WTC11 (cell line): Measurements from ENCODE around the gene SLC4A9. TPM values are rescaled to one million over a fixed set of nuclear protein-coding genes. Genes with fewer than 3 reads are reported as not detected.

ENCODE experiments used
- ATAC-seq: fragments of 200-7000 bp; cut with Tn5 transposase; 2 replicates; pipeline ENCODE4 v1.10.0; 2021; ENCODE audit warnings: mild to moderate bottlenecking, moderate library complexity
- CTCF ChIA-PET: fragments of 300-600 bp; sonication (Branson Sonifier 250); formaldehyde crosslinking; loops from one replicate; lab custom pipeline; 2021; ENCODE audit warnings: antibody characterized with exemption; lab: Charles Lee
- POLR2A ChIA-PET: fragments of 350-600 bp; sonication (Branson Sonifier 250); formaldehyde crosslinking; loops from one replicate; lab custom pipeline; 2021; ENCODE audit warnings: antibody characterized with exemption; lab: Charles Lee
- DNase-seq: peaks from one replicate; pipeline ENCODE4 v3.0.0; 2021; ENCODE audit warnings: low spot score
- H3K27ac Mint-ChIP-seq: 2 replicates; pipeline ENCODE4 v1.8.0; 2021; ENCODE audit warnings: mixed read lengths
- H3K27me3 Mint-ChIP-seq: 2 replicates; pipeline ENCODE4 v1.8.0; 2021; ENCODE audit warnings: low read depth, mild to moderate bottlenecking, moderate library complexity, mixed read lengths
- H3K36me3 Mint-ChIP-seq: 2 replicates; pipeline ENCODE4 v1.8.0; 2021; ENCODE audit warnings: mixed read lengths
- H3K4me1 Mint-ChIP-seq: 2 replicates; pipeline ENCODE4 v1.8.0; 2022; ENCODE audit warnings: mixed read lengths
- H3K4me3 Mint-ChIP-seq: 2 replicates; pipeline ENCODE4 v1.8.0; 2021; ENCODE audit warnings: mild to moderate bottlenecking, moderate library complexity, mixed read lengths
- H3K9me3 Mint-ChIP-seq: 2 replicates; pipeline ENCODE4 v1.8.0; 2021; ENCODE audit warnings: mixed read lengths
- ARID4B ChIP-seq: sonication (generic); formaldehyde crosslinking; IDR thresholded peaks from 2 replicates; pipeline ENCODE4 v1.8.0; 2023; ENCODE audit warnings: missing genetic modification reagents, mild to moderate bottlenecking, borderline replicate concordance
- ATF3 ChIP-seq: sonication (generic); formaldehyde crosslinking; conservative IDR thresholded peaks from 2 replicates; pipeline ENCODE4 v1.8.1; 2022; ENCODE audit warnings: mild to moderate bottlenecking, missing genetic modification reagents
- CDX4 ChIP-seq: fragments of 250-450 bp; sonication (Bioruptor Pico); IDR thresholded peaks from 2 replicates; pipeline ENCODE4 v1.9.0; 2021; ENCODE audit warnings: moderate library complexity, mild to moderate bottlenecking, inconsistent platforms, borderline replicate concordance
- CREB1 ChIP-seq: sonication (generic); formaldehyde crosslinking; IDR thresholded peaks from 2 replicates; pipeline ENCODE4 v1.8.0; 2023; ENCODE audit warnings: mild to moderate bottlenecking, missing genetic modification reagents
- ELF4 ChIP-seq: sonication (generic); formaldehyde crosslinking; IDR thresholded peaks from 2 replicates; pipeline ENCODE4 v1.8.1; 2022; ENCODE audit warnings: low read depth, mild to moderate bottlenecking, moderate library complexity, missing genetic modification reagents
- EMX1 ChIP-seq: fragments of 250-450 bp; sonication (Bioruptor Pico); IDR thresholded peaks from 2 replicates; pipeline ENCODE4 v1.8.0; 2021; ENCODE audit warnings: mild to moderate bottlenecking
- GABPB1 ChIP-seq: sonication (generic); formaldehyde crosslinking; IDR thresholded peaks from 2 replicates; pipeline ENCODE4 v1.8.1; 2023; ENCODE audit warnings: mild to moderate bottlenecking, missing genetic modification reagents
- IRF2 ChIP-seq: sonication (generic); formaldehyde crosslinking; IDR thresholded peaks from 2 replicates; pipeline ENCODE4 v1.8.0; 2022; ENCODE audit warnings: low read depth, missing genetic modification reagents, borderline replicate concordance
- JUN ChIP-seq: sonication (generic); formaldehyde crosslinking; IDR thresholded peaks from 2 replicates; pipeline ENCODE4 v1.8.0; 2023; ENCODE audit warnings: mild to moderate bottlenecking, missing genetic modification reagents
- KAT7 ChIP-seq: sonication (generic); formaldehyde crosslinking; IDR thresholded peaks from 2 replicates; pipeline ENCODE4 v1.8.1; 2023; ENCODE audit warnings: missing genetic modification reagents, mild to moderate bottlenecking, borderline replicate concordance
- NFE2L1 ChIP-seq: sonication (generic); formaldehyde crosslinking; IDR thresholded peaks from 2 replicates; pipeline ENCODE4 v1.8.1; 2023; ENCODE audit warnings: missing genetic modification reagents
- NFYB ChIP-seq: sonication (generic); formaldehyde crosslinking; conservative IDR thresholded peaks from 2 replicates; pipeline ENCODE4 v1.8.0; 2022; ENCODE audit warnings: low read depth, missing genetic modification reagents
- SOX15 ChIP-seq: fragments of 250-450 bp; sonication (Bioruptor Pico); IDR thresholded peaks from 2 replicates; pipeline ENCODE4 v1.9.0; 2021; ENCODE audit warnings: mild to moderate bottlenecking
- TEAD1 ChIP-seq: sonication (generic); formaldehyde crosslinking; IDR thresholded peaks from 2 replicates; pipeline ENCODE4 v1.8.0; 2022; ENCODE audit warnings: mild to moderate bottlenecking, missing genetic modification reagents
- ZBTB21 ChIP-seq: sonication (generic); formaldehyde crosslinking; IDR thresholded peaks from 2 replicates; pipeline ENCODE4 v1.8.1; 2023; ENCODE audit warnings: mild to moderate bottlenecking, missing genetic modification reagents, borderline replicate concordance
- ZNF416 ChIP-seq: fragments of 250-450 bp; sonication (Bioruptor Pico); IDR thresholded peaks from 2 replicates; pipeline ENCODE4 v1.9.0; 2021; ENCODE audit warnings: mild to moderate bottlenecking, inconsistent platforms
- ZNF512 ChIP-seq: sonication (generic); formaldehyde crosslinking; IDR thresholded peaks from 2 replicates; pipeline ENCODE4 v1.8.1; 2022; ENCODE audit warnings: missing genetic modification reagents, borderline replicate concordance
- ZNF671 ChIP-seq: fragments of 250-450 bp; sonication (Bioruptor Pico); IDR thresholded peaks from 2 replicates; pipeline ENCODE4 v1.8.0; 2021; ENCODE audit warnings: mild to moderate bottlenecking
- total RNA-seq: library from RNA; stranded (reverse); gene quantifications from 3 replicates; pipeline ENCODE4 v1.2.3, GENCODE V29; 2021
- TF ChIP-seq, protein P1 (sequence below): sonication (generic); formaldehyde crosslinking; IDR thresholded peaks from 2 replicates; pipeline ENCODE4 v1.8.0; 2022; ENCODE audit warnings: mild to moderate bottlenecking, missing genetic modification reagents
- TF ChIP-seq, protein P2 (sequence below): sonication (generic); formaldehyde crosslinking; IDR thresholded peaks from 2 replicates; pipeline ENCODE4 v1.8.1; 2022; ENCODE audit warnings: mild to moderate bottlenecking, moderate library complexity, missing genetic modification reagents

SLC4A9 gene
- total RNA-seq, 1 experiment from 2014 or later = 0.37 TPM

- Mint-ChIP-seq H3K4me1 (peaks cover 2% of the 10 kb centered on the region; the same call in 1 of the 2 replicates), H3K27ac (no peak overlapping the region), H3K27me3 (peaks cover 4% of the 10 kb centered on the region), H3K36me3 (no peaks in the 10 kb centered on the region), H3K4me3 (peak overlapping the region; percentile 79), H3K9me3 (no peaks in the 10 kb centered on the region)
- no peak for ATAC-seq
- ChIA-PET POLR2A (no interaction called here), CTCF (interaction anchor here (0.6 to 3.1 kb wide), 38 partner anchors 8 to 362 kb away, joined by 3 to 53 read pairs (median 4); partner anchors contain the start of genes ANKHD1, EIF4EBP3, HBEGF and IK)
- DNase-seq = no peak
- TF ChIP-seq CDX4 (CRISPR knock-in tag) (no peak), ZBTB21 (CRISPR knock-in tag) (0 out of 2 replicates have a peak, but pooled peaks have one; percentile 3)
These were observed 3.9 kb downstream of the SLC4A9 start for GRCh38 chr5:140363631-140364471.

DNA sequence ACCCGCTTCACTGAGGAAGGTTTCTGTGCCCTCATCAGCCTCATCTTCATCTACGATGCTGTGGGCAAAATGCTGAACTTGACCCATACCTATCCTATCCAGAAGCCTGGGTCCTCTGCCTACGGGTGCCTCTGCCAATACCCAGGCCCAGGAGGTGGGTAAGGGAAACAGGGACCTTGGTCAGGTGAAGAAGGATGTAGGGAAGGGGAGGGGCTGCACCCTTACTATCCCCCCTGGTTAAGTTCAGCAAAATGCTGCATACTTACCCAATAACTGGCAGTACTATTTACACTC is 4.4 kb downstream of the SLC4A9 start:
- H3K4me3 Mint-ChIP-seq = no peak overlapping the region
- ATAC-seq = no peak
- H3K9me3 Mint-ChIP-seq = no peaks in the 10 kb centered on the region
- 0 out of 2 replicates have a peak, but pooled peaks cover 2% of the 10 kb centered on the region for H3K4me1 Mint-ChIP-seq
- TF ChIP-seq, protein P1, sequence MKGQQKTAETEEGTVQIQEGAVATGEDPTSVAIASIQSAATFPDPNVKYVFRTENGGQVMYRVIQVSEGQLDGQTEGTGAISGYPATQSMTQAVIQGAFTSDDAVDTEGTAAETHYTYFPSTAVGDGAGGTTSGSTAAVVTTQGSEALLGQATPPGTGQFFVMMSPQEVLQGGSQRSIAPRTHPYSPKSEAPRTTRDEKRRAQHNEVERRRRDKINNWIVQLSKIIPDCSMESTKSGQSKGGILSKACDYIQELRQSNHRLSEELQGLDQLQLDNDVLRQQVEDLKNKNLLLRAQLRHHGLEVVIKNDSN (CRISPR knock-in tag) = no peak
- TF ChIP-seq ZNF416 = no peak
- H3K27ac Mint-ChIP-seq = no peak overlapping the region
- POLR2A ChIA-PET = no interaction called here
- H3K27me3 Mint-ChIP-seq = peaks cover 4% of the 10 kb centered on the region
- DNase-seq = no peak
- H3K36me3 Mint-ChIP-seq = no peaks in the 10 kb centered on the region
- CTCF ChIA-PET = interaction anchor here (1.4 to 3.1 kb wide), 6 partner anchors 8 to 183 kb away, joined by 4 to 53 read pairs (median 36); partner anchors contain the start of genes EIF4EBP3 and HBEGF

GRCh38 chr5:140365282-140365681 is 5.3 kb downstream of the SLC4A9 start:
- DNase-seq = no peak
- TF ChIP-seq ZNF512 (CRISPR knock-in tag) = no peak
- no peak for TF ChIP-seq IRF2 (CRISPR knock-in tag)
- no peak for TF ChIP-seq ELF4 (CRISPR knock-in tag)
- TF ChIP-seq NFYB = no peak
- TF ChIP-seq GABPB1 = no peak
- TF ChIP-seq JUN (CRISPR knock-in tag) = no peak
- TF ChIP-seq, protein P2, sequence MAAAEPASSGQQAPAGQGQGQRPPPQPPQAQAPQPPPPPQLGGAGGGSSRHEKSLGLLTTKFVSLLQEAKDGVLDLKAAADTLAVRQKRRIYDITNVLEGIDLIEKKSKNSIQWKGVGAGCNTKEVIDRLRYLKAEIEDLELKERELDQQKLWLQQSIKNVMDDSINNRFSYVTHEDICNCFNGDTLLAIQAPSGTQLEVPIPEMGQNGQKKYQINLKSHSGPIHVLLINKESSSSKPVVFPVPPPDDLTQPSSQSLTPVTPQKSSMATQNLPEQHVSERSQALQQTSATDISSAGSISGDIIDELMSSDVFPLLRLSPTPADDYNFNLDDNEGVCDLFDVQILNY = no peak
- H3K27me3 Mint-ChIP-seq = peaks cover 4% of the 10 kb centered on the region
- H3K4me1 Mint-ChIP-seq = no peaks in the 10 kb centered on the region
- ATAC-seq = no peak
- ChIA-PET CTCF (interaction anchor here (1.2 to 2.6 kb wide), 2 partner anchors 14 to 19 kb away, joined by 7 to 13 read pairs; partner anchors contain the start of gene HBEGF), POLR2A (no interaction called here)
- no peak overlapping the region for H3K27ac Mint-ChIP-seq
- H3K36me3 Mint-ChIP-seq = no peaks in the 10 kb centered on the region
- H3K4me3 Mint-ChIP-seq = no peak overlapping the region
- no peaks in the 10 kb centered on the region for H3K9me3 Mint-ChIP-seq

DNA sequence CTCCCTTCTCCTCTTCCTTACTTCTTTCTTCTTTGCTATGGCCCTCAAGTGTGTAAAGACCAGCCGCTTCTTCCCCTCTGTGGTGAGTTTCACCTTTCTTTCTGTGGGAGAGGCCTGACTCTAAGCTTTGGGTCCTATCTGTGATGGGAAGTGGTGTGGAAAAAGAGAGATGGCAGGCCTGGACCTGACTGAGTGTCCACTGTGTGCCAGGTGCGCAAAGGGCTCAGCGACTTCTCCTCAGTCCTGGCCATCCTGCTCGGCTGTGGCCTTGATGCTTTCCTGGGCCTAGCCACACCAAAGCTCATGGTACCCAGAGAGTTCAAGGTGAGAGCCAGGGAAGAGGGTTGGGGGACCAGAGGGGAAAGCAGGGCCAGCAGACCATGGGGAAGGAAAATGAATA is 5.9 kb downstream of the SLC4A9 start:
- H3K27me3 Mint-ChIP-seq = peaks cover 4% of the 10 kb centered on the region
- no peak overlapping the region for H3K27ac Mint-ChIP-seq
- ChIA-PET CTCF (interaction anchor here (1.2 to 2.6 kb wide), 2 partner anchors 15 to 20 kb away, joined by 7 to 13 read pairs; partner anchors contain the start of gene HBEGF), POLR2A (interaction anchor here (0.5 kb wide), 1 partner anchor 360 kb away, joined by 3 read pairs; no protein-coding TSS in a partner anchor)
- no peak for DNase-seq
- no peaks in the 10 kb centered on the region for H3K4me1 Mint-ChIP-seq
- H3K36me3 Mint-ChIP-seq = no peaks in the 10 kb centered on the region
- no peaks in the 10 kb centered on the region for H3K9me3 Mint-ChIP-seq
- no peak for ATAC-seq
- H3K4me3 Mint-ChIP-seq = no peak overlapping the region
- TF ChIP-seq ZNF671 (no peak), CREB1 (no peak), ATF3 (CRISPR knock-in tag) (no peak), TEAD1 (CRISPR knock-in tag) (no peak), SOX15 (CRISPR knock-in tag) (no peak), ARID4B (CRISPR knock-in tag) (no peak), NFE2L1 (CRISPR knock-in tag) (no peak), EMX1 (CRISPR knock-in tag) (no peak), KAT7 (no peak)
